Activated CD4-positive, alpha-beta T cell treated with anti-CD3 and anti-CD28 coated beads for 4 hours (primary cell): ENCODE results near the gene CRLF3.
"Not testable (repeated sequence)": the region's sequence is repeated elsewhere in the genome, so short reads cannot be mapped to it uniquely, and the experiment has no call there.

ENCODE experiments used
- DNase-seq, 2 donors: peaks; one replicate each; pipeline ENCODE4 v3.0.0-alpha.2; 2020

Gene CRLF3

DNA sequence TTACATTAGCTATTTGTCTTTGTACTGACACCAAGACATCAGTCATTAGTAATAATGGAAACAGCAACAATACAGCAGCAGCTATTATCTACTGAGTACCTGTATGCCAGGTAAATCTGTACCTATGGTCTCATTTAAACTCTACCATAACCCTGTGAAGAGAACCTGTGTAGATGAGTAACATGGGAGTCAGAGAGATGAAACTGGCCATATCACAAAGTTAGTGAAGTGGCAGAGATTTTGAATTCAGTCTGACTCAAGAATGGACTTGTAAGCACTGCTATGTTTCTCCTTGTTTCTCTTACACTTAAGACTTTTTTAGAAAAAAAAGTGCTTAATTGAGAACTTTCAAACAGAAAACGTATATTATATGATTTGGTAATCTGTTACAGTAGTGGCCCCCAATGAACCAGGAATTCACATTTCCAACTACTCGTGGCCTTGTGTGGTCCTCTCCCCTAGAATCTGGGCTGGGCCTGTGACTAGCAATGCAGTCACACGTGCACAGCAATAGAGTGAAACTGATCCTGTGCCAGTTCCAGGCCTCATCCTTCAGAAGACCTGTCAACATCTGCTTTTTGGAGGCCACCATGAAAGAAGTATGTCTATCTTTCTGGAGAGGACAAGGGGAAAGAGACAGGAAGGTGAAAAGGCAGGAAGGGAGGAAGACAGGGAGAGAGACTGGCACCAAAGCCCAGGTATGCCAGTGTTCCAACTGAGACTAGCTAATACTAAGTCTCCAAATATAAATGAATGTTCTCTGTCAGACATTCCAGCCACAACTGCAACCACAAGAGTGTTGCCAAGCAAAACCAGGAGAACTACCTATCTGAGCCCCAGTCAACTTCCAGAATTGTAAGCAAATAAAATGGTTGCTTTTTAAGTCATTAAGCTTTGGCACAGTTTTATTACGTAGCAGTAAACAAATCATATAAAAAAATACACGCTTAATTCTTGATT, 12.0 kb downstream of the CRLF3 start:
- no peak for DNase-seq

DNA sequence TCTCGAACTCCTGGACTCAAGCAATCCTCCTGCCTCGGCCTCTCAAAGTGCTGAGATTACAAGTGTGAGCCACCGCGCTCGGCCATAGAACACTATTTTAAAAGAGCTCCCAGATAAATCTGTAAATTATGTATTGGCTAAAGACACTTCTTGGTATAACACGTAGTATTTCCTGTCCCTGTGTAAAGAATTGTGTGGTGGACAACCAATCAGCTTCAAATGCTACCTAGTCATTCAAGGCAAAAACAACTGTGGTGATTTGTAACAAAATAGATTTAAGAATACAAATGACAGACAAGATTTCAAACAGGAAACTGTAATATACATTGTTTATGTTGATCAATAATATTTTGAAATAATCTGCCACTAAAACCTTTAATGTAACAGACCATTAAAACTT, 14.6 kb downstream of the CRLF3 start:
- no peak for DNase-seq

DNA sequence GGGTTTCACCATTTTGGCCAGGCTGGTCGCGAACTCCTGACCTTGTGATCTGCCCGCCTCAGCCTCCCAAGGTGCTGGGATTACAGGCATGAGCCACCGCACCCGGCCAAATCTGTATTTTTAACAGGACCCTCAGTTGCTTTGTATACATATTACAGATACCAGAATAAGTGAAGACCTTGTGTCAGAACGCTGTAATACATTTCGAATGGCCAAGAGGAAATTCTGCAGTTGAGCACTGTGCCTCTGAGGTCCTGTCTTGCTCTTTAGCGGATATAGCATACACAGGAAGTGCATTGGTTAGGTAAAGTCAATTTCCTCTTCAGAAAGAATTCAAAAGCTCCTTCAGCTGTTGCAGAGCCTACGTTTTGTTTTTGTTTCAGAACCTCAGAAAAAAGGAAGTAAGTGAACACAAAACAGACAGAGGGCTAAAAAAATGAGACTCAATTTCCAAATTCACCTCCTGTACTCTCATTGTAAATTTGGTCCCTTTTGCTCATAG, 15.7 kb downstream of the CRLF3 start:
- DNase-seq = peak; percentile 18 to 34

- no peak for DNase-seq
Observed at GRCh38 chr17:30807896-30808295, 16.6 kb downstream of the CRLF3 start.

GRCh38 chr17:30805944-30806456, 18.5 kb downstream of the CRLF3 start:
- DNase-seq = no peak

DNA sequence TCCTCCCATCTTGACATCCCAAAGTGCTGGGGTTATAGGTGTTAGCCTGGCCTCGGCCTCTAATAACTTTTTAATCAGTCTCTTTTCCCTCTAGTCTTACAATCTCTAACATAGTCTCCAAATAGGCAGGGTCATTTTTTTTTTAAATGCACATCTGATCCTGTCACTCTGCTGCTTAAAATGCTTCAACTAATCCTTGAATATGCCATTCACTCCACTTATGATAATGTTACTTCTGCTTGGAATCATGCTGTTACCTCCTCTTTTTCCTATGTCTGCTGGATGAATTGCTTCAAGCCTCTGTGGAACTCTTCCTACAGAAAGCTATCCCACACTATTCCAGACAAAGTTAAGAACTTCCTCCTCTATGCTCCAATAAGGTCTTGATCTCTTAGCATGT, 22.8 kb downstream of the CRLF3 start:
- no peak for DNase-seq

DNA sequence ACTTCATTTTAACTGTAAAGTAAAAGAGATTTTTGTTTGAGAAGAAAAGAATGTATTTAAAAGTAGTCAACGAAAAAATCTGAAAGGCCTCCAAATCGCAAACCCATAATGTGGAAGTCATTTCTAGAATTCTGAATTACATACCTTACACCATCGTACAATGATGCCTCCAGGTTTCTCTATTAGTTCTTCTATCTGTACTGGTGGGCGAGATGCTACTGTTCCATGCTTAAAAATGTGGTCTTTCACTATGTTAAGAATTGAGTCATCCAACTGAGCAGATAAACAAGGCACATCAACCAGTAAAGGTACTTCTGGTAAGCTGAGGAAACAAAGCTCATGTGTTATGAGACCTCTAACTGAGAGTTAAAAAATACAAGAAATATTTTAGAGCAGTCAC, 28.5 kb downstream of the CRLF3 start:
- no peak for DNase-seq

DNA sequence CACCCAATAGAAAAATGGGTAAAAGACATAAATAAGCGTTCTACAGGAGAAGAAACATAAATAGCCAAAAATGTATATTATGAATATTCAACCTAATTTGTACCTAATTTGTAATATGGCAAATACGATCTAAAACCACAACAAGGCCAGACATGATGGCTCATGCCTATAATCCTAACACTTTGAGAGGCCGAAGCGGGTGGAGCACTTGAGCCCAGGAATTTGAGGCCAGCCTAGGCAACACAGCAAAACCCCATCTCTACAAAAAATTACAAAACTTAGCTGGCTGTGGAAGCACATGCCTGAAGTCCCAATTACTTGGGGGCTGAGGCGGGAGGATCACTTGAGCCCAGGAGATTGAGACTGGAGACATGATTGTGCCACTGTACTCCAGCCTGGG, 30.1 kb downstream of the CRLF3 start:
- no peak for DNase-seq

DNA sequence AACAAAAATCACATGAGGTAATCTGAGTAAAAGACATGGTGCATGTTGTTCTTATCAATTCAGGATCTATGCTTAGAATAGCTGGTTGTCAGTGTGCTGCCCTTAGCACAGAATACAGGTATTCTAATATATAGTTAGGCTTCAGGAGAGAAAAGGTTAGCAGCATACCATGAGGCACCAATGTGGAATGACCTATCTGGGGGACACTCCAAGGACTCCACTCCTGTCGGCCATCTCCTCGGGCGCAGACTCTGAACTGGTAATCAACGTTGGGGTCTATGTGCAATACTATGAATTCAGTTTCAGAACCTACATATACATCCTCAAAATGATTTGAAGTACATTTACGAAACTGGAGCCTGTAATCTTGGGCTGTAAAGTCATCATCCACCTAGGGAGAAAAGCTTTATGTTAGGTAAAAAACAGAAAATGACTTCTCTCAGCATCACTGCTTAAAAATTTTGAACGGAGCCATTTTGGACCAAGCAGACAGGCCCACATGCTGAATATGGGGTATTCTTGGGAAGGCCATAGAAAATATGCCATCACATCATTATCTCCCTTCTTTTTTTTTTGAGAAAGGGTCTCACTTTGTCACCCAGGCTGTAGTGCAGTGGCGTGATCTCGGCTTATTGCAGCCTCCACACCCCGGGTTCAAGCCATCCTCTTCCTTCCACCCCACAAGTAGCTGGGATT, 31.1 kb downstream of the CRLF3 start:
- no peak for DNase-seq

GRCh38 chr17:30790279-30790678, 34.2 kb downstream of the CRLF3 start:
- DNase-seq = no peak

DNA sequence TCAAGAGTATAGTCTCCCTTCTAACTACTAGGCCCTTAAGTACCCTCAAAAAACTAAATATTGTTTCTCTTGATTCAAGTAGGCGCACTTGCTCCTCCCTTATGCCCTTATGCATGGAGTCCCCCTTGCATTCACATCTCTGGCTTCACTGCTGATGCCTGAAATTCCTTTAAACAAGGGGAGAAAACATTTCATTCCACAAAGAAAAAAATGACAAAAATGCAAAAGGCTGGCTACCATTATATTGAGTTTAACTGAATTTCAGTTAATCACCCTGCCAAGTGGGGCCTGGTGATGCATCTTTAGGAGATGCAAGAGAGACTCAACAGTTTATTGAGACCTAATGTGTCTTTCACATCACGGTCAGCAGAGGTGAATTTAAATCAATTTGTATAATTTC, 35.6 kb downstream of the CRLF3 start:
- DNase-seq = no peak

DNA sequence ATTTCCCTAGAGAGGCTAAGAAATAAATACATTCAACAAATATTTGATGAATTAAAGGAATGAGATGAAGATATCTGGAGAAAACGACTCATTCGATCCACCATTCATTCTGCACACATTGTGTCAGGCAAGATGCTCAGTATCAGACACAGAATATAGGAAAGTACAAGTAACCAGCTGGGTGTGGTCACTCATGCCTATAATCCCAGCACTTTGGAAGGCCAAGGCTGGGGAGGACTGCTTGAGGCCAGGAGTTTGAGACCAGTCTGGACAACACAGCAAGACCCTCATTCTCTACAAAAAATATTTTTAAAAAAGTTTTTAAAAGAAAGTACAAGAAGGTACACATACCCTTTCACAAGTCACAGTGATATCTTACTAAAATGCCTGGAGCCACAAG, 42.3 kb downstream of the CRLF3 start:
- no peak for DNase-seq

DNA sequence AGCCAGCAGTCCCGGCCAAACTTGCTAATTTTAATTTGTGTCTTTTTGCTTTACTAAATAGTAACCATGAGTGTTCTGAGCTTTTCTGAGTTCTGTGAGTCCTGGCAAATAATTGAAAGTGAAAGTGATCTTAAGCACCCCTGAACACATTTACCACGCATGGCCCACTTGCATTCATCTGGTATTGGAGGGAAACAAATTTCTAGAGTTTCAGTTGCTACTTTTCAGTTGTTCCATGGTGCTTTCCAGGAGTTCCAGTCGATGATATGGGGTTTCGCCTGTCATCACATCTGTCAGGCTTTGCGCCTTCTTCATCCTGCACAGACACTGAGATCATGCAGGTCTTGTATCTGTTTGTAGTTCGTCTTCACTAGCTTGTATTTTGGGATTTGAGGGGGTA, 44.1 kb downstream of the CRLF3 start:
- no peak for DNase-seq

- DNase-seq = not testable (repeated sequence)
Observed at GRCh38 chr17:30768771-30769170, 55.7 kb downstream of the CRLF3 start.

DNA sequence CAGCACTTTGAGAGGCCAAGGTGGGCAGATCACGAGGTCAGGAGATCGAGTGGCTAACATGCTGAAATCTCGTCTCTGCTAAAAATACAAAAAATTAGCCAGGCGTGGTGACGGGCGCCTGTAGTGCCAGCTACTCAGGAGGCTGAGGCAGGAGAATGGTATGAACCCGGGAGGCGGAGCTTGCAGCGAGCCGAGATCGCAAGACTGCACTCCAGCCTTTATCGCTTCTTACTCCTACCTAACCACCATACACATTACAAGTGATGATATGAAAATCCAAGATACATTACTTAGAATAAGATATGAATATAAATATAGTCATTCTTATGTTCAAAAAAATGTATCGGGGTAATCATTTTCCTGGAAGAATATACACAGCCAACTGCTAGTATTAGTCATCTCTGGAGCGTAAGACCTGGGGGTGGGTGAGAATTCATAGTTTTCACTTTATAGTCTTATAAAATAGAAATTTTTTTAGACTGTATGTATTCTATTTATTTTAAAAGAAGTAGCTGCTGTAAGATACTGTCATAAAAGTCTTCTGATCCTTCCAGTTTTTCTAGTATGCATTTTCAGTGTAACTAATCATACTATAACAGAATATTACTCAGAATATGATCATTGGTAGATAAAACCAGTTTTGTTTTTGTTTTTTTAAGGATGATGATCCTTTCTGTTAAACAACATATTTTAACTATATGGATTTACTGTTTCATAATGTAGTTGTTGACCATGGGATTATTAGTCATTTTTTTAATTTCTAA, 56.7 kb downstream of the CRLF3 start:
- not testable (repeated sequence) for DNase-seq

- no peak for DNase-seq
Observed at GRCh38 chr17:30761060-30761459, 63.4 kb downstream of the CRLF3 start.

GRCh38 chr17:30753291-30753690, 71.2 kb downstream of the CRLF3 start:
- DNase-seq = not testable (repeated sequence)

DNA sequence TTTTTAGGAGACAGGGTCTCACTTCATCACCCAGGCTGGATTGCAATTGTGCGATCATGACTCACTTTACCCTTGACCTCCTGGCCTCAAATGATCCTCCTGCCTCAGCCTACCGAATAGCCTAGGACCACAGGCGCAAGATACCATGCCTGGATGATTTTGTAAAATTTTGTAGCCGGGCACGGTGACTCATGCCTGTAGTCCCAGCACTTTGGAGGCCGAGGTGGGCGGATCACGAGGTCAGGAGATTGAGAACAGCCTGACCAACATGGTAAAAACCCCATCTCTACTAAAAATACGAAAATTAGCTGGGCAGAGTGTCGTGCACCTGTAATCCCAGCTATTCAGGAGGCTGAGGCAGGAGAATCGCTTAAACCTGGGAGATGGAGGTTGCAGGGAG, 73.5 kb downstream of the CRLF3 start:
- DNase-seq = not testable (repeated sequence)

DNA sequence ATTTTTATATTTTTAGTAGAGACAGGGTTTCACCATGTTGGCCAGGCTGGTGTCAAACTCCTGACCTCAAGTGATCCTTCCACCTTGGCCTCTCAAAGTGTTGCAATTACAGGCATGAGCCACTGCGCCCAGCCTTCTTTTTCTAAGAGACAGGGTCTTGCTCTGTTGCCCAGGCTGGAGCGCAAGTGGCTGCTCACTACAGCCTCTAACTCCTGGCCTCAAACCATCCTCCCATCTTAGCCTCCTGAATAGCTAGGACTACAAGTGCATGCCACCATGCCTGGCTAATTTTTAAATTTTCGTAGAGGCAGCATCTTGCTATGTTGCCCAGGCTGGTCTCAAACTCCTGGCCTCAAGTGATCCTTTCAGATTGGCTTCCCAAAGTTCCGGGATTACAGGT, 76.9 kb downstream of the CRLF3 start:
- DNase-seq = not testable (repeated sequence)

DNA sequence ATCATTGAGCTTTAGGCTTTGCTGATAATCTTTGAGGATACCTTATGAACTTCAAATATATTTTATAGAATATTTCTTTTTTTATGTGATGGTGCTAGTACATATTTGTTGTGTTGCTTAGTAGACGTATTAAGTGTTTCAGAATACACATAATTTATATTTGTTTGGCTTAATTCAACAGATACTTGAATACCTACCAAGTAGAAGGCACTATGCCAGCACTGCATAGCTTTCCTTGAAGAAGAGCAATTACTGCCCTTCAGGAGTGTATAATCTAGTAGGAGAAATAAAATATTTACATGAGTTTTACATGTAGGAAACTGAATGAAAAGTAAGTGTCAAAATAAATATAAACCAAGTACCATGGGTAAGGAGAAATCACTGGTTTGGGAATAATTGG, 81.8 kb downstream of the CRLF3 start:
- not testable (repeated sequence) for DNase-seq

DNA sequence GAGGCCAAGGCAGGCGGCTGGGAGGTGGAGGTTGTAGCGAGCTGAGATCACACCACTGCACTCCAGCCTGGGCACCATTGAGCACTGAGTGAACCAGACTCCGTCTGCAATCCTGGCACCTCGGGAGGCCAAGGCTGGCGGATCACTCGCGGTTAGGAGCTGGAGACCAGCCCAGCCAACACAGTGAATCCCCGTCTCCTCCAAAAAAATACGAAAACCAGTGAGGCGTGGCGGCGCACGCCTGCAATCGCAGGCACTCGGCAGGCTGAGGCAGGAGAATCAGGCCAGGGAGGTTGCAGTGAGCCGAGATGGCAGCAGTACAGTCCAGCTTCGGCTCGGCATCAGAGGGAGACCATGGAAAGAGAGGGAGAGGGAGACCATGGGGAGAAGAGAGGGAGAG, 88.1 kb downstream of the CRLF3 start:
- DNase-seq = not testable (repeated sequence)

DNA sequence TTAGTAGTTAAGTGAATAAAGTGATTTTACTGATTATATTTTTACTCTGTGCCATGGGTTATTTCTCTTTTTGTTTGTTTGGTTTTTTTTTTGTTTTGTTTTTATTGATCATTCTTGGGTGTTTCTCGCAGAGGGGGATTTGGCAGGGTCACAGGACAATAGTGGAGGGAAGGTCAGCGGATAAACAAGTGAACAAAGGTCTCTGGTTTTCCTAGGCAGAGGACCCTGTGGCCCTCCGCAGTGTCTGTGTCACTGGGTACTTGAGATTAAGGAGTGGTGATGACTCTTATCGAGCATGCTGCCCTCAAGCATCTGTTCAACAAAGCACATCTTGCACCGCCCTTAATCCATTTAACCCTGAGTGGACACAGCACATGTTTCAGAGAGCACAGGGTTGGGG, 88.8 kb downstream of the CRLF3 start:
- DNase-seq = not testable (repeated sequence)

DNA sequence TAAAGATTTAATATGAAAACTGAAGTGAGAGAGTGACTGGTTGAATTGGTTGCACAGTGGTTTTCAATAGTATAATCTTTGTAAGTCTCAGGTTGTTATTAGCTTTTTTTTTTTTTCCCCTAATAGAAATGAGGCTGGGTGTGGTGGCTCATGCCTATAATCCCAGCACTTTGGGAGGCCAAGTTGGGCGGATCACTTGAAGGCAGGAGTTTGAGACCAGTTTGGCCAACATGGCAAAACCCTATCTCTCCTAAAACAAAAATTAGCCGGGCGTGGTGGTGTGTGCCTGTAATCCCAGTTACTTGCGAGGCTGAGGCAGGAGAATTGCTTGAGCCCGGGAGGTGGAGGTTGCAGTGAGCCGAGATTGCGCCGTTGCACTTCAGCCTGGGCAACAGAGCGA, 89.3 kb downstream of the CRLF3 start:
- not testable (repeated sequence) for DNase-seq
